SK-MEL-5 (cell line): ENCODE measurements around the gene MTCL3.

Experiments
- DNase-seq: peaks from one replicate; pipeline ENCODE4 v3.0.0-alpha.2; 2016; ENCODE audit warnings: low read depth, low spot score
- in situ Hi-C: cut with HindIII; loops from 2 replicates; pipeline ENCODE4 v1.10.0; 2016; ENCODE audit warnings: low sequenced_read_pairs, high pct_unique_total_duplicates, low pct_unique_long_range_greater_than_20kb

The MTCL3 gene

GRCh38 chr6:127518710-127519468 lies at the start of gene MTCL3:
MTCL3 (minus strand) TSS chr6:127519335.
- in situ Hi-C loops = no loop called here
- no peak for DNase-seq

GRCh38 chr6:127567476-127567875 lies 48.3 kb upstream of the MTCL3 start:
- DNase-seq = no peak
- in situ Hi-C loops = no loop called here

DNA sequence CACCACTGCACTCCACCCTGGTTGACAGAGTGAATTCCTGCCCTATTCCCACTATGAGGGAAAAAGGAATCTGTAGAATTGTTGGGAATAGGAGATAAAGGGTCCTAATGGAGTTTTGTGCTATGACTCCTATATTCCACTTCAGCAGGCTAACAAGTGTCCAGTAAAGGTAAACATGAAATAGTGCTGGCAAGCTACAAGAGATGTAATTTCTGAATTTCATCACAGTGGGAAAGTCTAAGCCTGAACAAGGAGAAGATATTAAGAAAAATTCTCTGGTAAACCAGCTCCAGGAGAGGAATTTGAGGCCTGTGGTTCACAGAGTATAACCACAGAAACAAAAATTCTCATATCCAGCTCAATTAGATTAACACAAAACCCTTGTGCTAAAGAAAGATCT lies 47.5 kb upstream of the MTCL3 start:
- no peak for DNase-seq
- in situ Hi-C loops = no loop called here

- DNase-seq = no peak
- in situ Hi-C loops = no loop called here
These were observed 47.0 kb upstream of the MTCL3 start for GRCh38 chr6:127566119-127566518.

DNA sequence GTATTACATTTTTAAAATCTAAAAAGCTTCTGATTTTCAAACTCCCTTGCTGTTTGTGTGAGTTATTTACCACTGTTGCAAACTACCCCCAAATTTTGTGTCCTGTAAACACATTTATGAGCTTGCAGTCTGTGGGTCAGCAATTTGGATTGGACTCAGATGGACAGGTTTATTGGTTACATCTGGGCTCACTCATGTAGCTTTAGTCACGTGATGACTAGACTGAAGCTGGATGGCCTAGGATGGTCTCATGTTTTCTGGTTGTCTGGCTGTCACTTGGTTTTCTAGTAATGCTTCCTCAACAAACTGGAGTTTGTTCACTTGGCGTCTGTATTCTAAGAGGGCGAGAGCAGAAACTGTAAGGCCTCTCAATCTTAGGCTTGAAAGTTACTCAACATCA lies 45.6 kb upstream of the MTCL3 start:
- DNase-seq = no peak
- in situ Hi-C loops = no loop called here

- in situ Hi-C loops = no loop called here
- no peak for DNase-seq
These were observed 42.5 kb upstream of the MTCL3 start for GRCh38 chr6:127561660-127562059.

DNA sequence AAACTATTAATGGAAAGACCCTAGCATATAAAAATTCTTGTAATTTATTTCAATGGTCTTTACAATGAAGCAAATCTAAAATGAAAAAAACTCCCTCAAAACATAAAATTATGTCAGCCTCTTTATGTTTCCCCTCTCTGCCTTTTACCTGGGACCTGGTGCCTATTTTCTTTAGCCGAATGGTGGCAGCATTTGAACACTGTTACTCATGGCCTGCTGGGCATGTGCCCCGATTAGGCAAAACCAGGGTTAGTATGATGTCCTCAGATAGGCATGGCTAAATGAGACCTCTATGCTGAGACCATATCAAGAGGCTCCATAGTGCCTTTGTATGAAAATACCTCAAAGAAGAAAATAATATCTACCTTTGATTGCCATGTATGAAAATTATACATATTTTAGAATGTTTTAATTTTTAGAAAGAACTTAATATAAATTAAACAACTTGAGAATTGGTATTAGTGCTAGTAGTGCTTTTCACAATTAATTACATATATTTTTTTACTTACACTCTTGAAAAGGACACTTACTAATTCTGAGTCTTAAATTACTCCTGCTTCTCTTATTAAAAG lies 35.4 kb upstream of the MTCL3 start:
- DNase-seq = peak; percentile 77
- in situ Hi-C loops = no loop called here

- DNase-seq = no peak
- in situ Hi-C loops = no loop called here
These were observed 31.3 kb upstream of the MTCL3 start for GRCh38 chr6:127550403-127550802.

GRCh38 chr6:127547904-127548649 lies 28.9 kb upstream of the MTCL3 start:
- peak; percentile 16 for DNase-seq
- in situ Hi-C loops = no loop called here

DNA sequence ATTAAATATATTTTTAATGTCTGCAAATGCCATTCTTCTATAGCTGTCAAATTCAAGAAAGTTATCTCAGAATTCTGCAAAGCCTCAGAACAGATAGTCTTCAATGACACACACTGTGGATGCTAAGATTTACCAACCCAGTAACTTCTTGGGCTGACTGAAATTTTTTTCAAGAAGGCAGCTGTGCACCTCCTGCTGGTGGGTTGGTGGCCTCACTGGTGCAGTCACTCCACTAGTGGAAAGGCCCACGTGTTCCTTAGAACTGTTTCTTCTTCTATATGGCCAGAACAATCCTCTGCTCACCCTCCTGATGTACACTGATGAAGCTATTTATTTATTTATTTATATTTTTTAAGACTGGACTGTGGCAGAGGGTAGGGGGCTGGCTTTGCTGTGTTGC lies 28.1 kb upstream of the MTCL3 start:
- in situ Hi-C loops = no loop called here
- DNase-seq = peak; percentile 43

- in situ Hi-C loops = no loop called here
- peak; percentile 46 for DNase-seq
These were observed 20.1 kb upstream of the MTCL3 start for GRCh38 chr6:127539272-127539671.

DNA sequence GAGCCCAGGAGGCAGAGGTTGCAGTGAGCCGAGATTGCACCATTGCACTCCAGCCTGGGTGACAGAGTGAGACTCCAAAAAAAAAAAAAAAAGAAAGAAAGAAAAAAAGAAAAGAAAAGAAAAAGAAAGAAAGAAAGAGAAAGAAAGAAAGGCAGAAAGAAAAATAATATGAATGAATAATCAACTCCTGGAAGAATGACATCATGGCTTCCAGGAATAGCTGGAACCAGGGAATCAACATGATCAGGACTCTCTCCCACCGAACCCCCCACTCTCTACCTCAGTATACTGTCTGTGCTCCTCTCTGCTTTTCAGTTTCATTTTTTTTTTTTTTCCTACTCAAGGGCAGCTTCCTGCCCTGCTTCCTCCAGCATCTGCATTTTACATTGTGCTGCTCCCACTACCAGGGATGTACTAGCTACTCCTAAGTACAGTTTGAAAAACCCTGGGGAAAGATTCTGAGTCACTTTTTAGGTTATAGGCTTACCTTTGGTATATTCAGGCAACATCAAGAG lies 19.7 kb upstream of the MTCL3 start:
- in situ Hi-C loops = no loop called here
- DNase-seq = no peak

DNA sequence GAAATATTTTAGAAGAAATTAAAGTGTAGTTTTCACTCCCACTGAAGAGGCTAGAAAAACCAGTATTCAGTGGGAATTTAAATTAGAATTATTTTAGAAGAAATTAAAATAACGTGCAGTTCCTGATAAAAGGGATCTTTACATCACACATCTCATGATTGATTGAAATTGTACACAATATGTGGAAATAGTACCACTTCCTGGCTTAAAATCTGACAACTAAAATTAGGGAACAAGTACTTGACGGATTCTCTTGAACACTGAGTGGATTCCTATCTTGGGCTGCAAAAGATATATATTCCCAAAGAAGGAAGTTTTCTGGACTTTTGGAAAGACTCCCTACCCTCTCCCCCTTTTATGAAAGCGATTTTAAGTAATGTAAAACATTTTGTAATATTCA lies 14.6 kb upstream of the MTCL3 start:
- in situ Hi-C loops = no loop called here

DNA sequence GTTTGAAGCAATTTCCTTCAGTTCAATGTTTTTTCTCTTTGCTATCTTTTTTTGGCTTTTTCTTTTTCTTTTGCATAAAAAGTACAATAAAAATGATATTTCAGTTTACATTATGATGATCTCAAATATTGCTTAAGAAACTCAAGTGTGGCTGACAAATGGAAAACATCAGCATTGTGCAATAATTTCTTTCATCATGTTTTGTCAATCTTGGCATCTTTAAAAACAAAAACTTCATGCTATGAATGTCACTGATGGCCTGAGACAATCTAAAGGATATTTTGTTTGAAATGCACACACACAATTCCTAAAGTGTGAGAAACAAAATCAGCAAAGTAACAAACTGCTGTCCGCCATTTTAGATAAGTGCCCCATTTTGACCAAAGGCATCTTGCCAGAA lies 13.9 kb upstream of the MTCL3 start:
- in situ Hi-C loops = no loop called here
- DNase-seq = no peak

More for the DNA sequence above, 14.6 kb upstream of the MTCL3 start:
- DNase-seq = no peak

DNA sequence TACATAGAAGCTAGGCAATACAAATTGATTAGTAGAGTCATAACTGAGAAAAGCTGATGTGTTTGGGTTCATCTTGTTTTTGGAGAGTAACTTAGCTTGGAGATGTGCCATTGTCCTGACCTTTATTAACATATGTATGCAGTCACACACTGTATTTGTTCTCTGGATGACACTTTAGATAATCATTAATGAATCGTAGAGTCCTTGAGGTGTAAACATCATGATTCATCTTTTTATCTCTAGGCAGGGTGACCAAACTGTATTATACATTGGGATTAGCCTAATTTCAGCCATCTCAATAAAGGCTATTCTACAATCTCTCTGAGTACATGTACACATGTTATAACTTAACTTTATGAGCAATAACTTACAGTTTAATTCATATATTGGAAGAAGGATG lies 3.6 kb upstream of the MTCL3 start:
- no peak for DNase-seq
- in situ Hi-C loops = no loop called here

DNA sequence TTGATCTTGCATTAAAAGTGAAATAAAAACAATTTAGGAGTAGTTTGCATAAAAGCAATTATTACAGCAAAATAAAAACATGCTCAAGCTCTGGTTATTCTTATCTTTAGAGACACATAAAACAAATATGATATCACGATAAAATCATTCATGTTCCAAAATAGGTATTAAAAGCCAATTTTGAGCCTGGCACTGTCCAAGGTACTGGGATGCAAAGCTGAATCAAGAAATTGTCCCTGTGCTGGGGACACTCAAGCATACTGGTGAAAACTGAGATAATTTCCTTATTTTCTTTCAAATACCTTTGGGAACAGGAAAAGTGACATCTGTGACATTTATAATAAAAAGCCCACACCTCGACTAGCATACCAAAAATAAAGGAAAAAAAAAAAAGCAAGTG lies 931 bp upstream of the MTCL3 start:
- in situ Hi-C loops = no loop called here
- no peak for DNase-seq

DNA sequence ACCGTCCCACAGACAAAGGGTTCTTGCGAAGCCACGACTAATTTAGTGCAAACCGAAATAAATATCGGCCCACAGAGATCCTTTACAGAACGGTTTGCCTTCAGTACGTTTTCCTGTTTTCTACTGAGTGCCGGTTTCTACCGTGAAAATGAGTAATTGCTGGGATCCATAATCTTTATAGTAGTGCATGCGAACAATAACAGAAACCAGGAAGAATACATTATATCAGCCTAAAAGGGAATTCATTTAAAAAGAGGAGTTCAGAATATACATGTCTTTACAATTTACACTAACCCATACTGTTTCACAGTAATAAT lies 292 bp upstream of the MTCL3 start:
- in situ Hi-C loops = no loop called here
- no peak for DNase-seq

DNA sequence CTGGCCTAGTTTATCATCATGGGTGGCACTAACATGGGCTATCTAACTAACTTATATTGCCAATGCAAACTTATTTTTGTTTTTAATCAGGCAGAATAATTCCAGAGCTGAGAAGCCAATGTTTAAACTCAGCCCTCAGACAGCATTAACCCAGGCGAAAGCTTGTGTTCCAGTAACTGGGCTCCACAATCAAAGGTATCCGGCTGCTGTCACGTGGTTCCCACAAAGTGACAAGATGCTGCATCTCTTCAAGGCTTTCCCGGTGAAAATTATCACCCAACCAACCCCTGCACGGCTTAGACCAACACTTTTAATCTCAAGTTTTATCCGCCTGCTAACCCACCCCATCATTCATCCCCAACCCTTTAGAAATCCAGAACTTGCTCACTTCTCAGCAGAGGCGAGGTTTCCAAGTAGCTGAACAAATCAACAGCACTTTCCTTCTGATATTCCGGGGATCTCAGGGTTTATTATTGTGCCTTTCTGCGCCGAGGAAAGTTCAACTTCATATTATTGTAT lies 885 bp downstream of the MTCL3 start:
- in situ Hi-C loops = no loop called here
- DNase-seq = no peak

DNA sequence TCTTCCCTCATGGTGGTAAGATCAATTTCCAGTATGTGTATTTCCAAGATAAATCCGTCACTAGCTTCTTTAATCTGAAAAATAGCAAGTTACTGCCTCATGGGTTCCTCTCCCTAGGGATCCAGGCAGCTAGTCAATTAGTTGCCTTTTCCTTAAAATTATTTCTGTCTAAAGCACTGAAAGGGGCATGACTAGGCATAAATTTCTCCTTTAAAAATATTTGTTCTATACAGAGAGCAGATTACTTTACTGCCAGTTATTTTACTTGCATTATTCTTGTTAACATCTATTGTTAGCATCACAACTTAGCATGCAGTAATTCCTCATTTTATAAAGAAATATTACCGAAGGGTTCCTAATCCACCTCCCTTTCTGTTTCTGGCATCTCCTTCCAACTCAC lies 1.4 kb downstream of the MTCL3 start:
- in situ Hi-C loops = no loop called here
- no peak for DNase-seq
